WTC11 (cell line): ENCODE data around the gene CROCC2. TPM values are rescaled to one million over a fixed set of nuclear protein-coding genes. Genes with fewer than 3 reads are reported as not detected.

ENCODE experiments used
- ATAC-seq: fragments of 200-7000 bp; cut with Tn5 transposase; 2 replicates; pipeline ENCODE4 v1.10.0; 2021; ENCODE audit warnings: mild to moderate bottlenecking, moderate library complexity
- CTCF ChIA-PET: fragments of 300-600 bp; sonication (Branson Sonifier 250); formaldehyde crosslinking; loops from one replicate; lab custom pipeline; 2021; ENCODE audit warnings: antibody characterized with exemption; lab: Charles Lee
- POLR2A ChIA-PET: fragments of 350-600 bp; sonication (Branson Sonifier 250); formaldehyde crosslinking; loops from one replicate; lab custom pipeline; 2021; ENCODE audit warnings: antibody characterized with exemption; lab: Charles Lee
- DNase-seq: peaks from one replicate; pipeline ENCODE4 v3.0.0; 2021; ENCODE audit warnings: low spot score
- H3K27ac Mint-ChIP-seq: 2 replicates; pipeline ENCODE4 v1.8.0; 2021; ENCODE audit warnings: mixed read lengths
- H3K27me3 Mint-ChIP-seq: 2 replicates; pipeline ENCODE4 v1.8.0; 2021; ENCODE audit warnings: low read depth, mild to moderate bottlenecking, moderate library complexity, mixed read lengths
- H3K36me3 Mint-ChIP-seq: 2 replicates; pipeline ENCODE4 v1.8.0; 2021; ENCODE audit warnings: mixed read lengths
- H3K4me1 Mint-ChIP-seq: 2 replicates; pipeline ENCODE4 v1.8.0; 2022; ENCODE audit warnings: mixed read lengths
- H3K4me3 Mint-ChIP-seq: 2 replicates; pipeline ENCODE4 v1.8.0; 2021; ENCODE audit warnings: mild to moderate bottlenecking, moderate library complexity, mixed read lengths
- H3K9me3 Mint-ChIP-seq: 2 replicates; pipeline ENCODE4 v1.8.0; 2021; ENCODE audit warnings: mixed read lengths
- CBFB ChIP-seq: sonication (generic); formaldehyde crosslinking; IDR thresholded peaks from 2 replicates; pipeline ENCODE4 v1.8.1; 2022; ENCODE audit warnings: mild to moderate bottlenecking, low read depth, missing genetic modification reagents
- EMX1 ChIP-seq: fragments of 250-450 bp; sonication (Bioruptor Pico); IDR thresholded peaks from 2 replicates; pipeline ENCODE4 v1.8.0; 2021; ENCODE audit warnings: mild to moderate bottlenecking
- ETV6 ChIP-seq: sonication (generic); formaldehyde crosslinking; IDR thresholded peaks from 2 replicates; pipeline ENCODE4 v1.8.1; 2022; ENCODE audit warnings: mild to moderate bottlenecking, missing genetic modification reagents
- HMGXB4 ChIP-seq: sonication (generic); formaldehyde crosslinking; IDR thresholded peaks from 2 replicates; pipeline ENCODE4 v1.8.1; 2023; ENCODE audit warnings: mild to moderate bottlenecking, moderate library complexity, missing genetic modification reagents
- KAT7 ChIP-seq: sonication (generic); formaldehyde crosslinking; IDR thresholded peaks from 2 replicates; pipeline ENCODE4 v1.8.1; 2023; ENCODE audit warnings: missing genetic modification reagents, mild to moderate bottlenecking, borderline replicate concordance
- MYBL2 ChIP-seq: sonication (generic); formaldehyde crosslinking; IDR thresholded peaks from 2 replicates; pipeline ENCODE4 v1.8.1; 2023; ENCODE audit warnings: mild to moderate bottlenecking, moderate library complexity, missing genetic modification reagents
- NFYB ChIP-seq: sonication (generic); formaldehyde crosslinking; conservative IDR thresholded peaks from 2 replicates; pipeline ENCODE4 v1.8.0; 2022; ENCODE audit warnings: low read depth, missing genetic modification reagents
- SP1 ChIP-seq: sonication (generic); formaldehyde crosslinking; conservative IDR thresholded peaks from 2 replicates; pipeline ENCODE4 v1.8.1; 2022; ENCODE audit warnings: missing genetic modification reagents
- TEAD1 ChIP-seq: sonication (generic); formaldehyde crosslinking; IDR thresholded peaks from 2 replicates; pipeline ENCODE4 v1.8.0; 2022; ENCODE audit warnings: mild to moderate bottlenecking, missing genetic modification reagents
- USF1 ChIP-seq: sonication (generic); formaldehyde crosslinking; IDR thresholded peaks from 2 replicates; pipeline ENCODE4 v1.8.0; 2022; ENCODE audit warnings: mild to moderate bottlenecking, missing genetic modification reagents
- ZNF232 ChIP-seq: sonication (generic); formaldehyde crosslinking; IDR thresholded peaks from 2 replicates; pipeline ENCODE4 v1.8.0; 2022; ENCODE audit warnings: mild to moderate bottlenecking, missing genetic modification reagents
- ZNF263 ChIP-seq: sonication (generic); formaldehyde crosslinking; IDR thresholded peaks from 2 replicates; pipeline ENCODE4 v1.8.1; 2022; ENCODE audit warnings: low read depth, mild to moderate bottlenecking, moderate library complexity, missing genetic modification reagents
- ZNF317 ChIP-seq: sonication (generic); formaldehyde crosslinking; IDR thresholded peaks from 2 replicates; pipeline ENCODE4 v1.8.1; 2023; ENCODE audit warnings: low read depth, mild to moderate bottlenecking, moderate library complexity, missing genetic modification reagents, borderline replicate concordance
- total RNA-seq: library from RNA; stranded (reverse); gene quantifications from 3 replicates; pipeline ENCODE4 v1.2.3, GENCODE V29; 2021
- TF ChIP-seq, protein P1 (sequence below): sonication (generic); formaldehyde crosslinking; IDR thresholded peaks from 2 replicates; pipeline ENCODE4 v1.8.0; 2022; ENCODE audit warnings: missing genetic modification reagents
- TF ChIP-seq, protein P2 (sequence below): fragments of 250-450 bp; sonication (Bioruptor Pico); IDR thresholded peaks from 2 replicates; pipeline ENCODE4 v1.9.0; 2021; ENCODE audit warnings: moderate library complexity, mild to moderate bottlenecking, inconsistent platforms, borderline replicate concordance
- TF ChIP-seq, protein P3 (sequence below): sonication (generic); formaldehyde crosslinking; IDR thresholded peaks from 2 replicates; pipeline ENCODE4 v1.8.0; 2022; ENCODE audit warnings: mild to moderate bottlenecking, missing genetic modification reagents

Gene CROCC2
- total RNA-seq, 1 experiment from 2014 or later = not detected

GRCh38 chr2:241003369-241003768 is 97.2 kb downstream of the CROCC2 start:
- no peak for ATAC-seq
- ChIA-PET CTCF (no interaction called here), POLR2A (no interaction called here)
- Mint-ChIP-seq H3K4me3 (no peak overlapping the region), H3K27ac (no peak overlapping the region), H3K27me3 (peaks cover 47% of the 10 kb centered on the region), H3K9me3 (peaks cover 36% of the 10 kb centered on the region), H3K36me3 (peaks cover 28% of the 10 kb centered on the region), H3K4me1 (no peaks in the 10 kb centered on the region)
- no peak for DNase-seq
- TF ChIP-seq CBFB (CRISPR knock-in tag) (no peak), HMGXB4 (no peak), TEAD1 (no peak)
- TF ChIP-seq, protein P1, sequence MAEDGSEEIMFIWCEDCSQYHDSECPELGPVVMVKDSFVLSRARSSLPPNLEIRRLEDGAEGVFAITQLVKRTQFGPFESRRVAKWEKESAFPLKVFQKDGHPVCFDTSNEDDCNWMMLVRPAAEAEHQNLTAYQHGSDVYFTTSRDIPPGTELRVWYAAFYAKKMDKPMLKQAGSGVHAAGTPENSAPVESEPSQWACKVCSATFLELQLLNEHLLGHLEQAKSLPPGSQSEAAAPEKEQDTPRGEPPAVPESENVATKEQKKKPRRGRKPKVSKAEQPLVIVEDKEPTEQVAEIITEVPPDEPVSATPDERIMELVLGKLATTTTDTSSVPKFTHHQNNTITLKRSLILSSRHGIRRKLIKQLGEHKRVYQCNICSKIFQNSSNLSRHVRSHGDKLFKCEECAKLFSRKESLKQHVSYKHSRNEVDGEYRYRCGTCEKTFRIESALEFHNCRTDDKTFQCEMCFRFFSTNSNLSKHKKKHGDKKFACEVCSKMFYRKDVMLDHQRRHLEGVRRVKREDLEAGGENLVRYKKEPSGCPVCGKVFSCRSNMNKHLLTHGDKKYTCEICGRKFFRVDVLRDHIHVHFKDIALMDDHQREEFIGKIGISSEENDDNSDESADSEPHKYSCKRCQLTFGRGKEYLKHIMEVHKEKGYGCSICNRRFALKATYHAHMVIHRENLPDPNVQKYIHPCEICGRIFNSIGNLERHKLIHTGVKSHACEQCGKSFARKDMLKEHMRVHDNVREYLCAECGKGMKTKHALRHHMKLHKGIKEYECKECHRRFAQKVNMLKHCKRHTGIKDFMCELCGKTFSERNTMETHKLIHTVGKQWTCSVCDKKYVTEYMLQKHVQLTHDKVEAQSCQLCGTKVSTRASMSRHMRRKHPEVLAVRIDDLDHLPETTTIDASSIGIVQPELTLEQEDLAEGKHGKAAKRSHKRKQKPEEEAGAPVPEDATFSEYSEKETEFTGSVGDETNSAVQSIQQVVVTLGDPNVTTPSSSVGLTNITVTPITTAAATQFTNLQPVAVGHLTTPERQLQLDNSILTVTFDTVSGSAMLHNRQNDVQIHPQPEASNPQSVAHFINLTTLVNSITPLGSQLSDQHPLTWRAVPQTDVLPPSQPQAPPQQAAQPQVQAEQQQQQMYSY (CRISPR knock-in tag) = no peak

DNA sequence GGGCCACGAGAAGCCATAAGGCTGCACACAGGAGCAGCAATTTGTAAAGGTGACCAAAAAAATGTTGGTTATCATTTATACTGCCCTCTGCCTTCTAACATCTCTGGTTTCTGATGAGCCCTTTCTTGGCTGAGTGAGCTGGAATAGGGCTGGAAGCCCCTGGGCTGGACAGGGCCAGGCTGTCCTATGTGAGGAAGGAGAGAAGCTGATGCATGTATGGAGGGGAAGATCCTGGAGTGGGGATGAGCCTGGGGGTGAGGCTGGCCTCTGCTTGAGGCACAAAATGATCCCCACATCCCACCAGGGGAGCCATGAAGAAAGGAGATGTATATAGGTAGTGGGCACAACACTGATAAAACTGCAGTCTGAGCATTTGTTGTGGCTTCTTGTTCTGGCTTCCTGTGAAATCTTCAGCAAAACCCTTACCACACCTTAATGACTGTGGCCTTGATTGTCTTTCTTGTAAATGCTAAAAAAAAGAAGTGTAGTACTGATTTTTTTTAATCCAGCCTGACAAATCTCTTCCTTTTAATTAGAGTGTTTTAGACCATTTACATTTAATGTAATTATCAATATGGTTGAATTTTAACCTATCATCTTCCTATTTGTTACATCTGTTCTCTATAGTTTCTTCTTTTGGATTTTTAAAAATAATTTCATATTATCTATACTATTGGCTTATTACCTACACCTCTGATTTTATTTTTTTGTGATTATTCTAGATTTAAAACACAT is 97.9 kb downstream of the CROCC2 start:
- no peak for ATAC-seq
- H3K4me1 Mint-ChIP-seq = peaks cover 5% of the 10 kb centered on the region
- H3K4me3 Mint-ChIP-seq = no peak overlapping the region
- CTCF ChIA-PET = no interaction called here
- TF ChIP-seq KAT7 (CRISPR knock-in tag) = no peak
- TF ChIP-seq EMX1 (CRISPR knock-in tag) = no peak
- TF ChIP-seq, protein P1 (CRISPR knock-in tag) = no peak
- no peak for TF ChIP-seq NFYB (CRISPR knock-in tag)
- no peak for TF ChIP-seq USF1 (CRISPR knock-in tag)
- TF ChIP-seq, protein P2, sequence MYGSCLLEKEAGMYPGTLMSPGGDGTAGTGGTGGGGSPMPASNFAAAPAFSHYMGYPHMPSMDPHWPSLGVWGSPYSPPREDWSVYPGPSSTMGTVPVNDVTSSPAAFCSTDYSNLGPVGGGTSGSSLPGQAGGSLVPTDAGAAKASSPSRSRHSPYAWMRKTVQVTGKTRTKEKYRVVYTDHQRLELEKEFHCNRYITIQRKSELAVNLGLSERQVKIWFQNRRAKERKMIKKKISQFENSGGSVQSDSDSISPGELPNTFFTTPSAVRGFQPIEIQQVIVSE (CRISPR knock-in tag) = no peak
- no peak for TF ChIP-seq ZNF232 (CRISPR knock-in tag)
- TF ChIP-seq, all 79 proteins: peak for 0
- no peak for DNase-seq
- Mint-ChIP-seq H3K9me3 (peaks cover 36% of the 10 kb centered on the region), H3K27me3 (peaks cover 47% of the 10 kb centered on the region), H3K36me3 (peaks cover 28% of the 10 kb centered on the region), H3K27ac (no peak overlapping the region)
- POLR2A ChIA-PET = no interaction called here

GRCh38 chr2:241005569-241005968 is 99.4 kb downstream of the CROCC2 start:
- H3K9me3 Mint-ChIP-seq = peaks cover 36% of the 10 kb centered on the region
- H3K36me3 Mint-ChIP-seq = peaks cover 28% of the 10 kb centered on the region
- peaks cover 35% of the 10 kb centered on the region for H3K27me3 Mint-ChIP-seq
- H3K4me3 Mint-ChIP-seq = no peak overlapping the region
- ChIA-PET POLR2A (no interaction called here), CTCF (no interaction called here)
- peaks cover 19% of the 10 kb centered on the region for H3K4me1 Mint-ChIP-seq
- no peak overlapping the region for H3K27ac Mint-ChIP-seq
- no peak for DNase-seq
- no peak for ATAC-seq
- TF ChIP-seq SP1 (CRISPR knock-in tag) (no peak), ZNF263 (CRISPR knock-in tag) (no peak), ETV6 (CRISPR knock-in tag) (no peak), ZNF317 (CRISPR knock-in tag) (peak; percentile 88), MYBL2 (CRISPR knock-in tag) (no peak)
- TF ChIP-seq, protein P3, sequence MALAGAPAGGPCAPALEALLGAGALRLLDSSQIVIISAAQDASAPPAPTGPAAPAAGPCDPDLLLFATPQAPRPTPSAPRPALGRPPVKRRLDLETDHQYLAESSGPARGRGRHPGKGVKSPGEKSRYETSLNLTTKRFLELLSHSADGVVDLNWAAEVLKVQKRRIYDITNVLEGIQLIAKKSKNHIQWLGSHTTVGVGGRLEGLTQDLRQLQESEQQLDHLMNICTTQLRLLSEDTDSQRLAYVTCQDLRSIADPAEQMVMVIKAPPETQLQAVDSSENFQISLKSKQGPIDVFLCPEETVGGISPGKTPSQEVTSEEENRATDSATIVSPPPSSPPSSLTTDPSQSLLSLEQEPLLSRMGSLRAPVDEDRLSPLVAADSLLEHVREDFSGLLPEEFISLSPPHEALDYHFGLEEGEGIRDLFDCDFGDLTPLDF = no peak
